ENCODE data around the gene RNF167. TPM values are rescaled to one million over a fixed set of nuclear protein-coding genes. Genes with fewer than 3 reads are reported as not detected.

RNF167 gene
- total and polyA plus RNA-seq, 2 of the 13 experiments (the other 11 are each of a cell fraction or from before 2014, with no cell fraction given) = 44.1 to 45.4 TPM

- TF ChIP-seq ZNF646 (CRISPR knock-in tag; IDR thresholded peaks at IDR 0.05) (no peak), ZBTB14 (CRISPR knock-in tag; IDR thresholded peaks at IDR 0.05) (peak; percentile 64), IRF9 (CRISPR knock-in tag; IDR thresholded peaks at IDR 0.05; ENCODE audit: borderline replicate concordance) (0 out of 2 replicates have a peak, but pooled peaks have one; percentile 41), SPEN (CRISPR knock-in tag; IDR thresholded peaks at IDR 0.05; ENCODE audit: low read depth) (peak; percentile 38; the same call in 1 of the 2 replicates), YEATS2 (CRISPR knock-in tag; IDR thresholded peaks at IDR 0.05; ENCODE audit: borderline replicate concordance) (0 out of 2 replicates have a peak, but pooled peaks have one; percentile 39), NFYB (CRISPR knock-in tag; IDR thresholded peaks at IDR 0.05) (0 out of 2 replicates have a peak, but pooled peaks have one; percentile 25), ZNF607 (CRISPR knock-in tag; IDR thresholded peaks at IDR 0.05; ENCODE audit: borderline replicate concordance) (no peak; the same call in 1 of the 2 replicates), ZMAT3 (CRISPR knock-in tag; conservative IDR thresholded peaks at IDR 0.05) (no peak; the same call in 1 of the 2 replicates), ZNF777 (CRISPR knock-in tag; IDR thresholded peaks at IDR 0.05) (peak; percentile 92), CREB3 (CRISPR knock-in tag; IDR thresholded peaks at IDR 0.05) (0 out of 2 replicates have a peak, but pooled peaks have one; percentile 11), ZNF101 (CRISPR knock-in tag; IDR thresholded peaks at IDR 0.05; ENCODE audit: borderline replicate concordance, low read depth) (no peak), DPF2 (CRISPR knock-in tag; IDR thresholded peaks at IDR 0.05; ENCODE audit: borderline replicate concordance, low read depth) (no peak), GMEB2 (CRISPR knock-in tag; IDR thresholded peaks at IDR 0.05; ENCODE audit: low read depth) (no peak), MAX (IDR thresholded peaks at IDR 0.05) (peak; percentile 77), NKX3-1 (CRISPR knock-in tag; IDR thresholded peaks at IDR 0.05) (no peak)
Measured at GRCh38 chr17:4947411-4948165, 7.5 kb downstream of the RNF167 start (continued).

Data from HepG2 (cell line).